Neural cell (in vitro differentiated cells): ENCODE measurements around the gene E2F4. TPM values are rescaled to one million over a fixed set of nuclear protein-coding genes. Genes with fewer than 3 reads are reported as not detected.

Experiments used
- H2AFZ ChIP-seq: fragments of 200-600, 300-800 bp; sonication (generic), shearing (Covaris generic); 2 replicates; pipeline ENCODE4 v1.6.0; 2014; ENCODE audit warnings: low read depth, mild to moderate bottlenecking, antibody characterized with exemption, low read length, moderate library complexity
- H3F3A ChIP-seq: fragments of 200-600 bp; shearing (Covaris generic); 2 replicates; pipeline ENCODE4 v1.6.1; 2016; ENCODE audit warnings: mild to moderate bottlenecking, moderate library complexity, mixed read lengths, antibody characterized with exemption, low read length; ENCODE audit not compliant: insufficient read depth, poor library complexity, severe bottlenecking
- H3K27ac ChIP-seq: fragments of 200-600, 300-800 bp; sonication (generic), shearing (Covaris generic); 2 replicates; pipeline ENCODE4 v1.5.1; 2014; ENCODE audit warnings: mild to moderate bottlenecking, low read length, moderate library complexity
- H3K27me3 ChIP-seq: fragments of 300-800, 200-600 bp; sonication (generic), shearing (Covaris generic); 2 replicates; pipeline ENCODE4 v1.6.0; 2014; ENCODE audit warnings: mild to moderate bottlenecking, low read depth, low read length, moderate library complexity; ENCODE audit not compliant: insufficient read depth
- H3K36me3 ChIP-seq: fragments of 300-800, 200-600 bp; sonication (generic), shearing (Covaris generic); 2 replicates; pipeline ENCODE4 v1.5.1; 2014; ENCODE audit warnings: mild to moderate bottlenecking, antibody characterized with exemption, low read length, moderate library complexity; ENCODE audit not compliant: insufficient read depth
- H3K4me2 ChIP-seq: fragments of 300-800, 200-600 bp; sonication (generic), shearing (Covaris generic); 2 replicates; pipeline ENCODE4 v1.6.0; 2014; ENCODE audit warnings: mild to moderate bottlenecking, low read length
- H3K4me3 ChIP-seq: fragments of 300-800, 200-600 bp; sonication (generic), shearing (Covaris generic); 2 replicates; pipeline ENCODE4 v1.5.1; 2014; ENCODE audit warnings: mild to moderate bottlenecking, low read length, moderate library complexity
- H3K79me2 ChIP-seq: fragments of 200-600 bp; shearing (Covaris generic); replicated peaks from 2 replicates; pipeline ENCODE4 v1.6.0; 2014; ENCODE audit warnings: mild to moderate bottlenecking, low read length, moderate library complexity; ENCODE audit not compliant: insufficient read depth
- H3K9ac ChIP-seq: fragments of 300-800, 200-600 bp; sonication (generic), shearing (Covaris generic); 2 replicates; pipeline ENCODE4 v1.6.1; 2016; ENCODE audit warnings: mild to moderate bottlenecking, low read length, mixed read lengths
- H3K9me2 ChIP-seq: fragments of 200-600 bp; shearing (Covaris generic); 2 replicates; pipeline ENCODE4 v1.6.1; 2016; ENCODE audit warnings: mild to moderate bottlenecking, low read length, mixed read lengths; ENCODE audit not compliant: insufficient read depth
- H3K9me3 ChIP-seq: fragments of 200-600, 300-800 bp; sonication (generic), shearing (Covaris generic); 2 replicates; pipeline ENCODE4 v1.6.1; 2016; ENCODE audit warnings: mild to moderate bottlenecking, mixed run types, low read length, moderate library complexity, mixed read lengths
- H4K20me1 ChIP-seq: fragments of 200-600 bp; shearing (Covaris generic); 2 replicates; pipeline ENCODE4 v1.6.1; 2016; ENCODE audit warnings: mild to moderate bottlenecking, mixed run types; ENCODE audit not compliant: insufficient read depth
- CTCF ChIP-seq: fragments of 450-650 bp; IDR thresholded peaks from 2 replicates; pipeline ENCODE4 v1.5.1; 2014; ENCODE audit warnings: antibody characterized with exemption, mild to moderate bottlenecking, moderate library complexity; ENCODE audit not compliant: poor library complexity, severe bottlenecking
- EP300 ChIP-seq: fragments of 450-650 bp; conservative IDR thresholded peaks from 2 replicates; pipeline ENCODE4 v1.6.1; 2014; ENCODE audit warnings: antibody characterized with exemption, mild to moderate bottlenecking, moderate library complexity; ENCODE audit not compliant: poor library complexity, severe bottlenecking
- EZH2 ChIP-seq: fragments of 200-600, 300-800 bp; shearing (Covaris generic), sonication (generic); IDR thresholded peaks from 2 replicates; pipeline ENCODE4 v1.6.1; 2014; ENCODE audit warnings: antibody characterized with exemption, low read length, borderline replicate concordance, mild to moderate bottlenecking; ENCODE audit not compliant: insufficient read depth, poor library complexity, severe bottlenecking
- MXI1 ChIP-seq: fragments of 450-650 bp; conservative IDR thresholded peaks from 2 replicates; pipeline ENCODE4 v1.6.1; 2014; ENCODE audit warnings: antibody characterized with exemption, mild to moderate bottlenecking; ENCODE audit not compliant: poor library complexity, severe bottlenecking
- POLR2AphosphoS5 ChIP-seq: IDR thresholded peaks from 2 replicates; pipeline ENCODE4 v1.6.1; 2012
- RAD21 ChIP-seq: fragments of 450-650 bp; conservative IDR thresholded peaks from 2 replicates; pipeline ENCODE4 v1.6.1; 2014; ENCODE audit warnings: antibody characterized with exemption, mild to moderate bottlenecking, moderate library complexity
- REST ChIP-seq: IDR thresholded peaks from 2 replicates; pipeline ENCODE4 v1.6.1; 2012; ENCODE audit warnings: borderline replicate concordance
- SMC3 ChIP-seq: fragments of 450-650 bp; conservative IDR thresholded peaks from 2 replicates; pipeline ENCODE4 v1.6.1; 2014; ENCODE audit warnings: antibody characterized with exemption, mild to moderate bottlenecking, moderate library complexity; ENCODE audit not compliant: poor library complexity
- TAF1 ChIP-seq: IDR thresholded peaks from 2 replicates; pipeline ENCODE4 v1.6.1; 2012; ENCODE audit warnings: low read depth
- polyA plus RNA-seq: library from polyadenylated mRNA; depleted of rRNA; stranded (reverse); fragments of >200 nt; gene quantifications from 2 replicates; pipeline ENCODE4 v1.2.3, GENCODE V29; 2014

Gene E2F4
- polyA plus RNA-seq, 1 donor from 2014 or later, result 112 TPM

GRCh38 chr16:67156143-67156844 lies 35.7 kb upstream of the E2F4 start:
- H3K4me3 ChIP-seq, result peak overlapping the region; percentile 70
- no peak overlapping the region for H3K4me2 ChIP-seq
- no peak overlapping the region for H3K27ac ChIP-seq
- no peaks in the 10 kb centered on the region for H3K79me2 ChIP-seq
- no peaks in the 10 kb centered on the region for H3F3A ChIP-seq
- no peaks in the 10 kb centered on the region for H3K9me3 ChIP-seq
- H4K20me1 ChIP-seq, result no peaks in the 10 kb centered on the region
- no peak overlapping the region for H2AFZ ChIP-seq
- TF ChIP-seq CTCF, result no peak
- TF ChIP-seq MXI1, result no peak
- no peak for TF ChIP-seq POLR2AphosphoS5
- TF ChIP-seq TAF1, result no peak
- no peak for TF ChIP-seq EP300
- no peak for TF ChIP-seq REST
- TF ChIP-seq SMC3, result no peak
- TF ChIP-seq EZH2, result no peak
- no peak for TF ChIP-seq RAD21
- no peak overlapping the region for H3K9ac ChIP-seq
- H3K9me2 ChIP-seq, result no peaks in the 10 kb centered on the region
- H3K27me3 ChIP-seq, result peaks cover 100% of the 10 kb centered on the region
- no peaks in the 10 kb centered on the region for H3K36me3 ChIP-seq

GRCh38 chr16:67157106-67157748 lies 34.7 kb upstream of the E2F4 start:
- Histone ChIP-seq H3F3A (no peaks in the 10 kb centered on the region), H3K27me3 (peaks cover 100% of the 10 kb centered on the region), H3K27ac (no peak overlapping the region), H2AFZ (no peak overlapping the region), H3K36me3 (no peaks in the 10 kb centered on the region), H3K9ac (no peak overlapping the region), H3K79me2 (no peaks in the 10 kb centered on the region), H3K4me3 (no peak overlapping the region), H3K4me2 (no peak overlapping the region), H4K20me1 (no peaks in the 10 kb centered on the region), H3K9me2 (no peaks in the 10 kb centered on the region), H3K9me3 (no peaks in the 10 kb centered on the region)
- TF ChIP-seq TAF1 (no peak), MXI1 (no peak), POLR2AphosphoS5 (no peak), EZH2 (no peak), REST (no peak), SMC3 (no peak), RAD21 (no peak), EP300 (no peak), CTCF (no peak)
